ENCODE results near the gene GABRB1. TPM values are rescaled to one million over a fixed set of nuclear protein-coding genes. Genes with fewer than 3 reads are reported as not detected.
A peak's percentile ranks its signal among the peaks of the same experiment; 100 is the strongest.

Gene GABRB1
- total RNA-seq, 1 experiment from 2014 or later, result not detected

GRCh38 chr4:47469951-47470350 is 438.6 kb downstream of the GABRB1 start:
- Histone ChIP-seq H3K27me3 (ENCODE audit: insufficient read depth, low read length) (no peaks in the 10 kb centered on the region), H3K27ac (ENCODE audit: low read depth, low read length) (no peak overlapping the region), H3K9me2 (ENCODE audit: insufficient read depth) (no peaks in the 10 kb centered on the region), H3K4me2 (ENCODE audit: low read length) (peak overlapping the region; percentile 36), H3K36me3 (ENCODE audit: control insufficient read depth in 1 of 2, insufficient read depth in 2 of 2, low read length in 2 of 2) (no peaks in the 10 kb centered on the region), H4K20me1 (ENCODE audit: insufficient read depth) (no peaks in the 10 kb centered on the region), H2AFZ (ENCODE audit: low read depth, low read length, poor library complexity, severe bottlenecking) (peak overlapping the region; percentile 52), H3K9me3 (ENCODE audit: control insufficient read depth in 1 of 2, insufficient read depth in 1 of 2, low read depth in 1 of 2, low read length in 2 of 2) (no peaks in the 10 kb centered on the region), H3K9ac (ENCODE audit: low read length) (no peak overlapping the region), H3K4me1 (ENCODE audit: control insufficient read depth in 1 of 2, insufficient read depth in 2 of 2, low read length in 2 of 2) (peaks cover 6 to 38% of the 10 kb centered on the region in 2 experiments; a peak in 3 of 4 replicates), H3K4me3 (replicated peaks in 1 of 2; ENCODE audit: low read depth in 1 of 2, low read length in 2 of 2) (no peak overlapping the region), H3K79me2 (ENCODE audit: insufficient read depth, low read length) (no peaks in the 10 kb centered on the region)
- POLR2A ChIA-PET, result no interaction called here
- no peak for DNase-seq (ENCODE audit: low read depth, low spot score)
- RAD21 ChIA-PET (ENCODE audit: low non-redundant PET in 1 of 2, low total read pairs in 2 of 2, uncharacterized antibody in 2 of 2, unreplicated experiment in 2 of 2), result no interaction called here
- BruUV-seq (replicated peaks), result no TSS peak
- CTCF ChIA-PET, result no interaction called here
- intact Hi-C loops (cut with micrococcal nuclease), result no loop called here
- peak; percentile 42; the same call in 1 of the 2 replicates for ATAC-seq
- no peak for TF ChIP-seq ELF1 (IDR thresholded peaks at IDR 0.05; ENCODE audit: borderline replicate concordance, low read depth)
- TF ChIP-seq JUND (IDR thresholded peaks at IDR 0.05), result 0 out of 2 replicates have a peak, but pooled peaks have one; percentile 37
- TF ChIP-seq CTCF (IDR thresholded peaks at IDR 0.05 in 2 of 3, conservative IDR thresholded peaks at IDR 0.05 in 1 of 3; ENCODE audit: borderline replicate concordance in 1 of 3, insufficient read depth in 1 of 3, low read depth in 2 of 3, low read length in 2 of 3), result no peak
- TF ChIP-seq SP1 (IDR thresholded peaks at IDR 0.05; ENCODE audit: low read depth), result peak; percentile 30; the same call in 1 of the 2 replicates
- no peak for TF ChIP-seq EZH2 (IDR thresholded peaks at IDR 0.05)
- TF ChIP-seq REST (IDR thresholded peaks at IDR 0.05; ENCODE audit: low read depth), result no peak
- no peak for TF ChIP-seq POLR2AphosphoS5 (IDR thresholded peaks at IDR 0.05; ENCODE audit: low read depth, low read length)
- TF ChIP-seq TCF7L2 (IDR thresholded peaks at IDR 0.05; ENCODE audit: borderline replicate concordance, extremely low read depth, insufficient read depth, insufficient read length), result no peak
- TF ChIP-seq CBX3 (IDR thresholded peaks at IDR 0.05; ENCODE audit: low read depth), result no peak
- no peak for TF ChIP-seq ZFX (IDR thresholded peaks at IDR 0.05)
- TF ChIP-seq POLR2A (IDR thresholded peaks at IDR 0.05; ENCODE audit: borderline replicate concordance, extremely low read depth, insufficient read depth, insufficient read length), result no peak
- no peak for TF ChIP-seq SIN3A (IDR thresholded peaks at IDR 0.05; ENCODE audit: low read depth)
- no peak for TF ChIP-seq ATF3 (IDR thresholded peaks at IDR 0.05)
- no peak for TF ChIP-seq ZBTB33 (IDR thresholded peaks at IDR 0.05; ENCODE audit: extremely low read depth, insufficient replicate concordance, low read length)
- 0 out of 2 replicates have a peak, but pooled peaks have one; percentile 2 for TF ChIP-seq CEBPB (IDR thresholded peaks at IDR 0.05; ENCODE audit: low read depth)
- TF ChIP-seq EGR1 (IDR thresholded peaks at IDR 0.05; ENCODE audit: low read depth), result no peak
- TF ChIP-seq RAD21 (IDR thresholded peaks at IDR 0.05; ENCODE audit: low read depth), result no peak
- no peak for TF ChIP-seq MAX (IDR thresholded peaks at IDR 0.05)
- no peak for TF ChIP-seq SRF (IDR thresholded peaks at IDR 0.05; ENCODE audit: low read depth)
- no peak for TF ChIP-seq EZH2phosphoT487 (IDR thresholded peaks at IDR 0.05; ENCODE audit: borderline replicate concordance)
- TF ChIP-seq FOSL1 (IDR thresholded peaks at IDR 0.05; ENCODE audit: low read depth), result peak; percentile 48; the same call in 1 of the 2 replicates
- TF ChIP-seq ZNF274 (IDR thresholded peaks at IDR 0.05; ENCODE audit: low read depth, low read length), result no peak

All from HCT116 (cell line).